HEK293 (cell line): ENCODE measurements around the gene WDR35.

Experiments
- CTCF ChIP-seq: fragments of 450-650 bp; formaldehyde crosslinking; IDR thresholded peaks from 2 replicates; pipeline ENCODE4 v1.5.1; 2016; ENCODE audit warnings: missing biosample characterization, missing genetic modification characterization
- OVOL3 ChIP-seq: fragments of 450-650 bp; formaldehyde crosslinking; IDR thresholded peaks from 2 replicates; pipeline ENCODE4 v1.5.1; 2016; ENCODE audit warnings: missing biosample characterization, missing genetic modification characterization
- YY2 ChIP-seq: fragments of 450-650 bp; formaldehyde crosslinking; IDR thresholded peaks from 2 replicates; pipeline ENCODE4 v1.5.1; 2016; ENCODE audit warnings: missing biosample characterization, missing genetic modification characterization
- ZBTB21 ChIP-seq: fragments of 450-650 bp; formaldehyde crosslinking; IDR thresholded peaks from 2 replicates; pipeline ENCODE4 v1.5.1; 2017; ENCODE audit warnings: missing biosample characterization, missing genetic modification characterization
- ZBTB7A ChIP-seq: fragments of 450-650 bp; formaldehyde crosslinking; IDR thresholded peaks from 2 replicates; pipeline ENCODE4 v1.5.1; 2016; ENCODE audit warnings: low read depth, missing biosample characterization, missing genetic modification characterization
- ZSCAN18 ChIP-seq: fragments of 450-650 bp; formaldehyde crosslinking; IDR thresholded peaks from 2 replicates; pipeline ENCODE4 v1.5.1; 2016; ENCODE audit warnings: missing biosample characterization, missing genetic modification characterization

GRCh38 chr2:19911808-19912509 is 77.9 kb downstream of the WDR35 start:
- TF ChIP-seq CTCF (tag by site-specific recombination) (no peak), YY2 (tag by site-specific recombination) (no peak), ZSCAN18 (no peak), ZBTB7A (tag by site-specific recombination) (no peak), ZBTB21 (tag by site-specific recombination) (no peak), OVOL3 (tag by site-specific recombination) (no peak)
